Activated T-cell treated with anti-CD3 and anti-CD28 coated beads, Interleukin-2, amount 50 U/mL, for 1 hour (primary cell): ENCODE measurements around the gene CHST9.

ENCODE experiments used
- DNase-seq: peaks from one replicate; pipeline ENCODE4 v3.0.0-alpha.2; 2020

CHST9 gene

DNA sequence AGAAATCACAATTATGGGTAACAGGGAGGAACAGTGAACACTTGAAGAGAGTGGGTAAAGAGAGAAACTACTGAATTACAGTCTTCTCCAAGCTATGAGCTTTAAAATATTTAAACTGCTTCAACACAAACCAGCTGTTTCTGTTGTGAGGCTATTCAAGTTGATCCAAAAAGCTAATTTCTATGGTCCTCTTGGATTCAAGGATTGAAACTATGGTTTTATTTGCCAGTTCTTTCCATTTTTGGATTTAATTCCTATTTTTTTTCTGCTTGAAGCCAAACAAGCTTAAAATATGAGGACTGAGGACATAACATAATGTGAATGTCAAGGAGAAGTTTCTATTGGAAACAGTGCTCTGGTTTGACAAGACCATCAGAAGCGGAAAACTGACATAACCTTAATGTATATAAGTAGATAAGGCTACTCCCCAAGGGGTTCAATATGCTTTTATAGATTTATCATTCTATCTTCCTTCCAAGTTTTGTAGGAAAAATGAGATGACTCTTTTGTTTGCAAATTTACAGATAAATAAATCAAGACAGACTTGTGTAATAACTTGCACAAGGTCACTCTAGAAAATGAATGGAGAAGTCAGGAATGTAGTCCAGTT, 258.9 kb downstream of the CHST9 start:
- no peak for DNase-seq

DNA sequence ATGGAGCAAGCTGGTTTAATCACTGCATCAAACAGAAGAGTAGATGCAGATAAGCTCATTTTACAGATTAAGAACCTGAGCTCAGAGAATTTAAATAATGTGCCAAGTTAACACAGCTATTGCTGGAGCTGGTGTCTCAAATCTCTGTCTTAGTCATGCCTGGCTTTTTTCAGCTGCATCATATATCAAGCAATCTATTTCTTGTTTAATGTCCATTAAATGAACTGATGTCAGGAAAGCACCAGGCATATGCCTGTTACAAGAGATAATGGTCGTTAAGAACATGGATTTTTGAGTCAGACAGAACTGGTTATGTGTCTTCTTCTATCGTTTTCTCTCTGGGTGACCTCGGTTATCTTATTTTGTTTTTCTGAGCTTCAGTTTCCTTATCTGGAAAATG, 259.8 kb downstream of the CHST9 start:
- no peak for DNase-seq

DNA sequence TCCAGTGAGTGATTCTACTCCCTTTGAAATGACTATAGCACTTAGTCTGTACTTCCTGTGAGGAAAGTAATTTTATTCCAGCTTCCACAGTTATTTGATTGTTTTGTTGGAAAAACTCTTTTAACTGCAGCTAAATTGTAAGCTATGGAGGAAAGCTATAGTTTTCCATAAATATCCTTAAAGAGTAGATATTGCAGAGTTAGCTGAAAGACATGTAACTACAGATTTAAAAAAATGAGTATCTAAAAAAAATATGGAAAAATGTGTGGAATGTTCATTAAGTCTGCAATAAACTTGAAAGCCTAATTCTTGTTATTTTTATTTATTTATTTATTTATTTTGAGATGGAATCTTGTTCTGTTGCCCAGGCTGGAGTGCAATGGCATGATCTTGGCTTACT, 262.8 kb downstream of the CHST9 start:
- DNase-seq: no peak

DNA sequence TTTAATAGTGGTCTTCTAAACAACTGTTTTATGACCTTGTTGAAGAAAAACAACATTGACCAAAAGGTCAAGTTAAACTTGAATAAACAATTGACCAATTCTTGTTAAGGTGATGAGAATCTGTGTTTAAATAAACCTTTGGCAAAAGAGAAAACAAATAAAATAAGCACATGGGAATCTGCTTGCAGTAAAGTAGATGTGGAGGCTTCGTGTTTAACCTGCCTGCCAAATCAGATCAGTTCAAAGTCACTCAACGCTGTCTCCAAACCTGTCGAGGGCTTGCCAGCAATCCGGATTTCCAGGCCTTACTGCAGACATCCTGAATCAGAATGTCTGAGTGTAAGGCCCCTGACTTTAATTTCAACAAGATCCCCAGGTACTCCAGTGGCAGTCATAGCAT, 264.5 kb downstream of the CHST9 start:
- DNase-seq: no peak

DNA sequence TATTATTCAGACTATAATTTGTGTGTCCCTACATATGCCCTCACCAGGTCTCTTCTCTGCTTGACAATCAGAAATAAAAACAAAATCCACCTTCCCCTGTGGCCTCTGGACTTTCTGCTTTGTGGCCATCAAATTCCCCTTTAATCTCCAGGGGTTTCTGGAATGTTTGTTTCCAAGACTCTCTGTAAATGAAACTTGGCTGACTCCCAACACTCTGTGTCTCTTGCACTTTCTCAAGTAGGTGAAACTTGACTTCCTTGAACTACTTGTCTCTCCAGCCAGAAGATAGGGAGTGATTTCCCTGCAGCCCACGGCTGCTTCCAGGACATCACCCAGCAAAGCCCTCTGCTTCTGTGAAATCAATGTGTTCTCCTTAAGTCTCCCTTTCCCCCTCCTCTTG, 265.5 kb downstream of the CHST9 start:
- no peak for DNase-seq

DNA sequence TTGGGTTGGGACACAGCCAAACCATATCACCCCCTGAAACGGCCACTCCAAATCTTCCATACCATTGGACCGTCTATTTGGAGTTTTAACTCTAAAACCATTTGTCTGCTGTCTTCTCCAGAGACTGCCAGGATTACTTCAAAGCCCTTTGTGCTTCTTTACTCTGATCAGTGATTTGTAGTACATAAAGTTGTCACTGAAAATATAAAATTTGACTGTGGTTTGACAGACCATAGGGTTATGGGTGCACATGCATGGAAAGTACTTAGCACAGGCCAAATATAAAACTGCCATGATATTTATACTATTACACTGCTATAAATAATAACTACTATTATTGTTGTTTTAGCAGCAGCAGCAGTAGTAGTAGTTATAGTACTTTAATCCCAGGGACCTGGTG, 265.9 kb downstream of the CHST9 start:
- no peak for DNase-seq

DNA sequence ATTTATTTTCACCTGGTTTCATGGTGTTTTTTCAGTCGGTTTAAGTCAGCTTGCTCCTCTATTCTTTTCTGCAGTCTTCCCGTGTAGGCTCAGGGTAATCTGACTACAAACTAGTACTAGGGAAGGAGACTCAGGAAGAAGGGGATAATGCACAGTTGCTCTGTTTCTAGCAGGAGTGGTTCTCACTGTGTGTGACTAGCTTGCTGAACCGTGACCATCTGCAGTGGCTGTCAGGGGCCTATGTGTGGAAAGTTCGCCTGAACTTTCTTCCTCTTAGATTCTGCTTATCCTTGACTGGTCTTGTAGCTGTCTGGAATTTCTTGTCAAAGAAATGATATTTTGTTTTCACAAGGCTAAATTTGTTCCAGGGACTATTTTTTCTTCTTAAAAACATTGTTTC, 273.3 kb downstream of the CHST9 start:
- DNase-seq: no peak

DNA sequence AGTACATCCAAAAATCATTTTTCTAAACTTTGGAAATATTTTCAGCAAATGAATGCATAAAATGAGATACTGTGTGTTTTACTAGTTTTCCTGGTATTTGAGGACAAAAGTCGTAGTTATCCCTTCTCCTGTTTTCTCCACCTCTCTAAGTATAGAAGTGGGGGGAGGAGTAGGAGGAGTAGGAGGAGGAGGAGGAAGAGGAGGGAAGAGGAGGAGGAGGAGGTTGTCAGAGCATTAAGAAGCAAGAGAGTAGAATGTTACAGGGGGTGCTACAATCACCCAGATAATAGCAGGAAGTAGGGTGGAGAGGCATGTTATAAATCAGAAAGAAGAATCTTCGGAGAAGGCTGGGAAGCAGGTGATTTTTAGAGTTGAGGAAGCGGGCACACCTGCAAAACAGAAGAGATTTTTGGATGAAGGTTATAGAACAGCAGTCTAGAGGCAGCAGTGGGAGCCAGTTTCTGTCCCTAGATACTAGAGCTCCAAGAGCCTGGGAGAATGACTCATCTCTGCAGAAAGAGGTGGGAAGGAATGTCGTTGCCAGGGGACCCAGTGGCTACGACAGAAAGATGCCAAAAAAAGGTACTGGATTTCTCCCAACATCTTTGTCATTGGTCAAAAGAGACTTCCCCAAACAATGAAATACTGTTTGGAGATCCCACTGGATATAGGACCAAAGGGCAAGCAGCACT, 275.4 kb downstream of the CHST9 start:
- DNase-seq: no peak

DNA sequence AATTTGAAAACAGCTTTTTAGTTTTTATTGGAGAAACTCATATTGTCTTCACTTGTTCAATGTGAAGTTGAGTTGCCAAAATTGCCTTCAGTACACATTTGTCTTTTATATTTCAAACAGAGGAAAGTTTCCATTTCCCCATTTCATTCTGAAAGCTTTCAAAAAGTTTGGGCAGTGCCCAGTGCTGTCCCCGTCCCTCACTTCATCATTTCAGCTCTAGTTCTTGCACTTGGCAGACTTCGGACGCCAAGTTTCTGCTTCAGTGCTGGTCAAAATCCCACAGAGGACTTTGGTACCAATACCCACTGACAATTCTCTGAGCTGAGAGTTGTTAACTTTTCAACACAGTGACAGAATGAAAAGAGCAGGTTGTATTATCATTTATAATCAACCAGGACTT, 276.2 kb downstream of the CHST9 start:
- no peak for DNase-seq

DNA sequence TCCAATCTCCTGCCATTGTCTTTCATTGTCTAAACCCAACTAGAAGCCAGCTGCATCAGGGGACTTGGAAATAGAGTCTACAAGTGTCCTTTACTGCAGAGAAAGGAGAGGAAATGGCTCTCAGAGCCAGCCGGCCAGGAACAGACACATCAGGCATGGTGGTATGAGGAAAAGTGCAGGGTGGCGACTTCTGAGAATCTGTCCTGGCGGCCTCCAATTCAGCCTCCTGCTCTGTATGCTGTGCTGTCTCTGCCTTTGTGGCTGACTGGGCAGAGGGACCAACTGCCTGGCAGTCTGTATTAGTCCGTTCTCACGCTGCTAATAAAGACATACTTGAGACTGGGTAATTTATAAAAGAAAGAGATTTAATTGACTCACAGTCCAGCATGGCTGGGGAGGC, 282.8 kb downstream of the CHST9 start:
- DNase-seq: no peak

DNA sequence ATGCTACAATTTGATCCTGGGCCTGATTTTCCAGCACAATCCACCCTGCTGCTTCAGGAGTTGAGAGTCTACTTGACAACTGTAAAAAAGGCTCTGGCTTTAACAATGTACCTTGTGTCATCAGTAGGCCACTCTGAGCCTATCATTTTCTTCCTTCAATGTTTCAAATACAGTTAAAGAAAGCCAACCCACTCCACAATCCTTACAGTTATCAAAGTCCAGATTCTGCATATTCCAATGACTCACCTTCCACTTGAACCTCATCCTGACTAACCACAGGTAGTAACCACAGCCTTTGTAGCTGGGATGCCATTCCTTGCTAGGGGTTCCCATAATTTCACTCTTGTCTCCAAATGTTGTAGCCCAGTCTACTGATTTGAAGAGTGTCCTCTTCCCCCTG, 284.1 kb downstream of the CHST9 start:
- no peak for DNase-seq

DNA sequence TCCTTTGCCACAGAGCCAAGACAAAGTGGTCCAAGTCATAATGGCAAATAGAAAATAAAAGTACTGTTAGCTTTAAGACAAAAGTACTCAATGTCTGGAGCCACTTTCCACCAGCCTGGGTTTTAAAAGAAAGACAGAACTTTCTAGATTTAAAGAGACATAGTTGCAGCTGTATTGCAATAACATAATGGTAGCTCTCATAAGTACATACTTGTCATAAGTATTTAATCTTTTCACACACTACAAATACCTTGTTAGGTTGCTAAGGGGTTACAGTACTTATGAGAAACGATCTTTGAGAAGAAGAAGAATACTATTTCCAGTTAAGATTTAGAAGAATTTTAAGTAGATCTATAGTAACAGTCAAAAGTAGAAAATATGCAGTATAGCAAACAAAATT, 290.7 kb downstream of the CHST9 start:
- no peak for DNase-seq

DNA sequence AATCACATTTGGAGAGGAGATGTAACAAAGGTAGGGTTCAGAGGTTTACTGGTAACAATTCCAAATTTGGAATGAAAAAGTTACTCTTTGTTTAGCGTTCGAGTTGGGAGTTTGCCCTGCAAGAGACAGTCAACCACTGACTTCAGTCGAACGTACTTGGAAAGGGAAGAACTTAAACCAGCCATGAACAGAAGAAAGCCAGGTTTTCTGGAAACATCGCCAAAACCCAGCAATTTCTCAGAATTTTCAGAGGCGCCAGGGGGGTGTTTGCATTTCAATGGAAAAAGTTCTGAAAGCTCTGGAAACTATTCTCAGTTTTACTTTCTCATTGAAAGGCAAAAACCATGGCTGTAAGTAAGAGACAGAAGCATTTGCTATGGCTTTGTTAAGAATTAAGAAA, 291.1 kb downstream of the CHST9 start:
- no peak for DNase-seq

DNA sequence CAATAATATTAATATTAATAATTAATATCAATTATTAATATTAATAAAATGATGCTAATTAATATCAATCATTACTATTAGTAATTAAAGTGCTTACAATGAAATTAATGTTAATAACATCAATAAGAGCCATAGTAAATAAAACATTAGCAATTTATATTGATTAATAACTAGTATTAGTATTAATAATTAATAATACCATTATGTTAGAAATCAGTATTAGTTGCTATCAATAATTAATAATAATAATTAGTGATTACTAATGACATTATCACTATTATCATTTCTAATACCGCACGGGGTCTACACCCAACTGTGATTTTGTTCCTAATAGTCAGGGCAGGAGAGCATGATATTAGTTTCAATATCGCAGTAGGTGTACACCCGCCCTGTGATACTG, 296.8 kb downstream of the CHST9 start:
- no peak for DNase-seq

DNA sequence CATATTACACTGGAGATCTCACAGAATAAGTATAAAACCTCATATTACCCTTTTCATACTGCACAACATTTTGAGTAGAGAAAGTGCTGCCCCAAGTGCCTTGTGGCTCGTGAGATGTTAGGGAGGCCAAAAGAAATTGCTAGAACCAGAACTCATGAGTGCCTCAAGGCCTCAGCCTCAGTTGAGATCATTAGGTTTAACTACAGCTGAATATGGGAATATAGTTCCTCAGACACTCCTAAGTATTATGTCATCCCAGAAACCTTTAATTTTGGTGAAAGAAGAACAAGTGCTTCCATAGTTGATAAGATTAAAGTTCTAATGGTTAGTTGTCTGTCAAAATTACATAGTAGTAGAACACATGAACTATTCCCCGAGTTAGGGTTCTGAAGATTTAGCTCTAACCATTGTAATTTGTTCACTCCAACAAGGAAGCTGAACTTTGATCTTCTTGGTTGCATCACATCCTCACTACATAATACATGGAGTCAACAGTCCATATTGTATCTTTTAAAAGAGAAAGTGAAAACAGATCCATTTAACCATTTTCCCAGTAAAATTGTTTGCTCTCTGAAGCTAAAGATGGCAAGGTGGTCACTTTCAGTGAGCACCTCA, 310.0 kb downstream of the CHST9 start:
- no peak for DNase-seq

DNA sequence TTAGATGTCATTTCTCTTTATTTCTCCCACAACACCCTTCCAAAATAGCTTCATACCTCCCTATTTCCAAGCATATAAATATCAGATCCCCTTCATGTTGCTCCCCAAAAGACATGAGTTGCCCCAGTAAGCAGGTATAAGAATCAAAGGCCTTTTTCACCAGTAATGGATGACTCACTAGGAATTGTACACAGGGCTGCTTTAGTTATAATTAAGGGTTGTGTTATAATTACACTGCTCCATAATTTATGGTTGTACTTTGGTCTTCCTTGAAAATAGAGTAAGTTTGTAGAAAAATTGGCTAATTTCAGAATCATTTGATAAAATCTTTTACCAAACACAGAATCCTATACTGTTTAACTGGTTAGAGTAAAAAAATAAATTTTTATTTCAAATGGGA, 310.8 kb downstream of the CHST9 start:
- DNase-seq: no peak

DNA sequence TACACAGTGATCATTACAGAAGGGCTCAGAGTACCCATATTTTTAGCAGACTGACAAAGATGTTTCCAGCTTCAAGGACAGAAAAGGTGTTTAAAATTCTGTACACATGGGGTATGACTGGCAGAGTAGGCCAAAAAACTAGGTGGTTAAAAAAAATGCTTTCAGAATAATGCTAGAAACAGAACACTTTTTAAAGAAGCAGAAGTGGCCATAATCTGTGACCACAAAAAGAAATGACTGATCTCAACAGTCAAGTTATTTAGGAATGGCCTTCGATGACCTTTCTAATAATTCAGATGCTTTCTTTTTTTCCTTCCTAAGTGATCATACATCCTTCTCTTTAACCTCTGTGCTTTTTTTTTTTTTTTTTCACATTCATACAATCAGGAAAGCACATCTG, 315.5 kb downstream of the CHST9 start:
- DNase-seq: no peak

DNA sequence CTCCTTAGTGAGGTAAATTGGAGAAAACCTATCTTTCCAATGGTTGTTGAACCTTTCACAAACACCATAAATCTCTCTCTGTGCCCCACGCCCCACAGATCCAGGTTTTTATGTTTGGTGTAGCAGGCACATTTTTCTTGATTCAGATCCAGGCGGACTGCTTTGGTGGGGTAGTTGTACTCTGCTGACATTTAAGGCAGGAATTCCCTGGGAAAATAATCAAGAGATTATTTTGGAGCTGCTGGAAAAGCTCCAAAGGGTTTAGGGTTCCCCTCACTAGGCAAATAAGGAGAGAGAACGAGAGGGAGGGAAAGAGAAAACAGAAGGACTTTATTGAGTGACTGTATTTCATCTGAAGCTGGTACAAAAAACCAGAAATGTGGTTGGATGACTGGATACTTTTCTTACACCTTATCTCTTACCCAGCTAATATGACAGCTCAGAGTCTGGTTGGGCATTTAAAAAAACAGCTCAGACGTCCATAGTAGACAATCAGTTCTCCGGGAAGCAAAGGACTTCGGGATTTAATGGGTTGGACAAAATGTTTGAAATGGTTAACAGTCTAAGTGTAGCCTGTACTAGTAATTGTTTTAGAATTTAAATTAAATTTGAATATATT, 316.0 kb downstream of the CHST9 start:
- DNase-seq: no peak

DNA sequence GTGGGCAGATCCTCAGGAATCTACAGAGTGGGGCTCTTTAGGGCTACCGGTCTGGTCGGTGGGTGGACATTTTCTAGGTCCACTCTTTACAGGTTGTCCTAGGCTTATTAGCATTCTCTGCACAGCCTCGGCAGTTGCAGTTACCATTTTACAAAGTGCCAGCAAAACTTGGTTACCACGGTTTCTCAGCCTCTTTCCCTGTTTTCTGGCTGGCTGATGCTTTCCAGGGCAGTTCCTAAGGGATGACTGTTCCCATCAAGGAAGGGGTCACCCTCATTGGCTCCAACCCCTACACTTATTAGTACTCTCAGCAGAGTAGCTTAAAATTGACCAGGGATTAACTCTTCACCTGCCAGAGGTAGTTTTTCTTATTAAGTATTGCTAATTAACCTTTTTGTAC, 317.6 kb downstream of the CHST9 start:
- DNase-seq: no peak

DNA sequence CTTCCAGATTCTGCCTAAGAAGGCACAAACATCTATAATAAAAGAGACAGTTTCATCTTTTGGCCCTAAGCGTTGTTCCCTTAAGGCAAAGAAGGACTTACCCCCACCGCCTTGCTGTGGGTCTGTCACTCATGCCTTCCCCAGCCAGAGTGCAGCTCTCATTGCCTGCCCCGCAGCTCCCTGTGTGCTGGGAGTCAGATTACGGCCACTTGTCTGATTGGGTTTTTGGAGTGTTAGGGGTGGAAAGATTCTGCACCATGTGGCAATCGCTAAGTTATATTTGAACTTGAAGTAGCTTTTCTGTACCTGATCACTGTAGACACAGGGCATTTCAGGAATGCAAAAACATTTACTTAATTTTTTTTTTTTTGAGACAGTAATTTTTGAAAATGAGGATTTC, 319.6 kb downstream of the CHST9 start, which contains the start of gene AQP4:
Gene AQP4, minus strand, starts transcription at position 151 of the 400 bp plus-strand sequence. Its CDS starts 18 bp downstream, at position 133.
- DNase-seq: no peak

DNA sequence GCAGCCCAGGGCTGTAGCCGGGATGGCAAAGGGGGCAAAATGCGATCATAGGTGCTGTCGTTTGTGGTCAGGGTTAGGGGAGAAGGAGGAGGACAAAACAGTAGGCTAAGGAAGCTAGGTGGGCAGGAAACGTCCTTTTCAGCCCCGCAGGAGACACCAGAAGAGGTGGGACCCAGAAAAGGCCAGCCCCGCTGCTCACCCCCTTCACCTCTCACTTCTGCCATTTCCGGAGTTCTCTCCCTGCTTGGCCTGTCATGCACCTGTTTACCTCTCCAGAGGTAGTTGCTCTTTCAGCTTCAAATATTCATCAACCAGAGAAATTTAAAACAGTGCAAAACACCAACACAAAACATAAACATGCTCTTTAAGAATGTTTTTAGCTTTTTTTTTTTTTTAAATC, 320.4 kb downstream of the CHST9 start:
- no peak for DNase-seq

DNA sequence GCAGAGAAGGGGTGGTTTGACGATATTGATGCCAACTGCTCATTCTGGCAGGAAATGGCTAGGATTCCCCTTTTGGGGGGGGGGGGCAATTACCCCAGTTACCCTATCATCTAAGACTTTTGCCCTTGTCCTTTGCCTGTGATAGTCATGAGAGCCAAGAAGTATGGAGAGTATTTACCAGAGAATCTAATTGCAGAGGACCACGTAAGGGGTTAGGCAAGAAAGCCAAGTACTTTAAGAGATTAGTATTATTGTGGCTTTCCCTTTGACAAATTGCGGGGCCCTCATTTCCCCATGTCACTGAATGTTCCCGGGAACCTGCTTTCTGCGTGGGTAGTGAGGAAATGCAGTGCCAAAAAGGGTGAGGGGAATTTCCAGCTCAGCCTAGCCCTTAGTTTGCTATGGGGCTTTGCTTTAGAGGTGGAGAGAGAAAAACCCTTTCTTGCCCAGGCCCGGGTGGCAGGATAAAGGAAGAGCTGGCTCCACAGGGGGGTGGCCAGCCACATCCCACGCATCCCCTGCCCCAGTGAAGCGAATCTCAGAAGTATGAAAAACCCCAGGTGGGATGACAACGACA, 321.1 kb downstream of the CHST9 start:
- no peak for DNase-seq

DNA sequence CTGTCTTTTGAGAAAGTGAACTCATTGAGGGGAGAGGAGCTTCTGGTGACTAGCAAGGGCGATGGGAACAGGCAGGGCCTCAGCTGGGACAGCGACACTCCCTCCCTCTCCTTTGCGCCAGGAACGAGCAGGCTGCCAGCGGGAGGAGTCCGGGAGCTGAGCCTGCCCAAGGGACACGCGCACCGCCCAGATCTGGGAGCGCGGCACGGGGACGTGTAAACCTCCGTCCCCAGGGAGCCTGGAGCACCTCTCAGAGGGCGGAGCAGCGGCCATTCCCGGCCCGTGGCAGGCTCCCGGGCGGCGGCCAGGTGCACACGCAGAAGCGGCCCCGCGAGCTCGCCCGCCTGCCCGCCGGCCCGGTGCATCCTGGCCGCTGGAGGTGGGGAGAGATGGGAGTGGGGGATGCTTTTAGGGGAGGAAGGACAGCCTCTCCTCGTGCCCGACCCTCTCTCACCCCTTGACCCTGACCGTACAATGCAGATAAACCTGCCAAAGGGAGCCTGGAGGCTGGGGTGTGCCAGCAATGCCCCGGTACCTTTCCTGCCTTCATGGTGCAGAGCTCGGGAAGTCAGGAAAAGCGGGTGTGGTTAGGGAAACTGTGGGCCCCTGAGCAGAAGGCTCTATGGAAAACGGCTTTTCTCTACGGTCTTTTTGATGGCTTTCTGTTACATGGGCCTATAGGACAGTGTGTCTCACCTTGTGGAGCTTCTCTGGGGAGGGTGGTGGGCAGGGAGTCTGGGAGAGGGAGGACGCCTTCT, 321.8 kb downstream of the CHST9 start:
- DNase-seq: no peak
